Measurements from ENCODE around the gene PIGZ. TPM values are rescaled to one million over a fixed set of nuclear protein-coding genes. Genes with fewer than 3 reads are reported as not detected.

Gene PIGZ
- total RNA-seq, 1 experiment from 2014 or later = 0.15 TPM

GRCh38 chr3:196931157-196931556 is 37.5 kb downstream of the PIGZ start:
- no peak overlapping the region for H3K4me3 Mint-ChIP-seq
- Histone ChIP-seq H2AFZ (ENCODE audit: low read length) (no peak overlapping the region), H3K56ac (ENCODE audit: insufficient read length, low read depth, low read length) (no peak overlapping the region), H3K9ac (ENCODE audit: extremely low read depth, insufficient read length, low read length) (no peak overlapping the region), H2BK12ac (ENCODE audit: insufficient read length, low read depth, low read length) (no peak overlapping the region), H2BK5ac (ENCODE audit: insufficient read length, low read length) (no peak overlapping the region), H2AK5ac (ENCODE audit: insufficient read length, low read length) (no peak overlapping the region), H3K79me1 (ENCODE audit: insufficient read depth, low read depth, low read length, poor library complexity, severe bottlenecking) (no peaks in the 10 kb centered on the region), H3T11ph (ENCODE audit: low read length) (no peak overlapping the region), H3K4me1 (ENCODE audit: insufficient read depth, low read length) (no peaks in the 10 kb centered on the region), H3K23me2 (ENCODE audit: insufficient read length, low read depth, low read length, poor library complexity, severe bottlenecking) (no peaks in the 10 kb centered on the region), H3K27ac (ENCODE audit: insufficient read length, low read depth, low read length) (no peak overlapping the region), H2BK20ac (ENCODE audit: low read depth, low read length, poor library complexity, severe bottlenecking) (no peak overlapping the region), H2BK15ac (ENCODE audit: low read depth, low read length) (no peak overlapping the region), H3K9me3 (ENCODE audit: control insufficient read depth, low read depth, low read length) (no peaks in the 10 kb centered on the region), H3K14ac (ENCODE audit: insufficient read depth, low read length) (no peak overlapping the region), H2BK120ac (ENCODE audit: low read depth, low read length, poor library complexity, severe bottlenecking) (no peak overlapping the region), H3K79me2 (ENCODE audit: insufficient read depth, low read length) (no peaks in the 10 kb centered on the region), H3K18ac (ENCODE audit: insufficient read length, low read depth, low read length) (no peak overlapping the region), H4K8ac (replicated peaks; ENCODE audit: insufficient read length, low read depth, low read length) (no peak overlapping the region), H4K20me1 (ENCODE audit: control insufficient read depth, insufficient read depth, insufficient read length) (no peaks in the 10 kb centered on the region), H3K4me2 (ENCODE audit: insufficient read depth, insufficient read length, low read length) (no peak overlapping the region), H3K27me3 (ENCODE audit: insufficient read depth, low read length) (no peaks in the 10 kb centered on the region), H4K91ac (ENCODE audit: insufficient read length, low read depth, low read length) (no peak overlapping the region), H3K4ac (ENCODE audit: low read depth, low read length) (no peak overlapping the region), H3K23ac (ENCODE audit: insufficient read length, low read depth, low read length) (no peak overlapping the region), H4K5ac (ENCODE audit: insufficient read length, low read depth, low read length) (no peak overlapping the region)
- H3K27me3 Mint-ChIP-seq (ENCODE audit: low read depth) = no peaks in the 10 kb centered on the region
- no peak overlapping the region for H3K27ac Mint-ChIP-seq
- no CpG with 5 or more reads among the region's 4 CpGs for WGBS (ENCODE audit: extremely low coverage, insufficient read length, low lambda C conversion rate)
- H3K4me1 Mint-ChIP-seq = 0 out of 4 replicates have a peak, but pooled peaks cover 0 to 2% of the 10 kb centered on the region in 2 experiments
- TF ChIP-seq, protein P1, sequence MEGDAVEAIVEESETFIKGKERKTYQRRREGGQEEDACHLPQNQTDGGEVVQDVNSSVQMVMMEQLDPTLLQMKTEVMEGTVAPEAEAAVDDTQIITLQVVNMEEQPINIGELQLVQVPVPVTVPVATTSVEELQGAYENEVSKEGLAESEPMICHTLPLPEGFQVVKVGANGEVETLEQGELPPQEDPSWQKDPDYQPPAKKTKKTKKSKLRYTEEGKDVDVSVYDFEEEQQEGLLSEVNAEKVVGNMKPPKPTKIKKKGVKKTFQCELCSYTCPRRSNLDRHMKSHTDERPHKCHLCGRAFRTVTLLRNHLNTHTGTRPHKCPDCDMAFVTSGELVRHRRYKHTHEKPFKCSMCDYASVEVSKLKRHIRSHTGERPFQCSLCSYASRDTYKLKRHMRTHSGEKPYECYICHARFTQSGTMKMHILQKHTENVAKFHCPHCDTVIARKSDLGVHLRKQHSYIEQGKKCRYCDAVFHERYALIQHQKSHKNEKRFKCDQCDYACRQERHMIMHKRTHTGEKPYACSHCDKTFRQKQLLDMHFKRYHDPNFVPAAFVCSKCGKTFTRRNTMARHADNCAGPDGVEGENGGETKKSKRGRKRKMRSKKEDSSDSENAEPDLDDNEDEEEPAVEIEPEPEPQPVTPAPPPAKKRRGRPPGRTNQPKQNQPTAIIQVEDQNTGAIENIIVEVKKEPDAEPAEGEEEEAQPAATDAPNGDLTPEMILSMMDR (conservative IDR thresholded peaks at IDR 0.05) = no peak
- H3K36me3 Mint-ChIP-seq (ENCODE audit: insufficient read depth in 1 of 3, low read depth in 3 of 3) = peaks cover 18 to 61% (median 60%) of the 10 kb centered on the region in 3 experiments; a peak in 6 of 7 replicates
- H3K9me3 Mint-ChIP-seq = no peaks in the 10 kb centered on the region
- no peak for DNase-seq
